ENCODE results near the gene IQSEC2. TPM values are rescaled to one million over a fixed set of nuclear protein-coding genes. Genes with fewer than 3 reads are reported as not detected.
A peak's percentile ranks its signal among the peaks of the same experiment; 100 is the strongest.

IQSEC2 gene
- total and polyA plus RNA-seq, 9 of the 15 experiments (the other 6 are each of a cell fraction or from before 2014, with no cell fraction given): 2.7 to 41.8 (median 20.1) TPM

DNA sequence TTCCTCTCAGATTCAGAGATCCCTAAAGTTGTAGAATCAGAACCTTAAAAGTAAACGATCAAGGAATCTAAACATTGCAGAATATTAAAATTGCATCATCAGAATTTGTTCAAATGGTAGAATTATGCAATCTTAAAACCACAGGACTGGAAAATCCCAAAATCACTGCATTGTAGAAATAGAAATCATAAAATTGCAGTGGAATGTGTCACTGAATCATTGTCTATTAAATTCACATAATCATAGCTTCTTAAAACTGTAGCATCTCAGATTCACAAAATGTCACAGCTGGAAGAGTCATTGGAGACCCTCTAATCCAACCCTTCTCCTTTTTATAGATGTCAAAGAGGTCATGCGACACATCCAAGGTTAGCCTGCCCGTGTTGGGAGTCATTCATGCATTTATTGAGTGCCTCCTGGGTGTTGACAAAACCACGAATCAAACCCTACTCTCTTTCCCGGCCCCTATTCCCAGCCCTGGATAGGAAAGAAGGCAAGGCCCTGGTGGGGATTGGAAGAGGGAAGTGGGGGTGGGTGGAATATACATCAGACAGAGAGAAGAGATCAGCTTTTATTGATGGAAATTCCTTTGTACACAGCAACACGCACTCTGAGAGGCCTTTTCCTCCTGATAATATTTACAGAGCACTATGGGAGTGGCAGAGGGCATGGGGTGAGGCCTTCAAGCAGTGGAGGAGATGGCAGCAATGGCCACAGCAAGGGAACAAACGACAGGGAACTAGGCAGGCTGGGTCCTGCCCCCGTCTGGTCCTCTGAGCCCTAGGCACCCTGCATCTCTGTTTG is 15.4 kb downstream of the IQSEC2 start:
- in situ Hi-C loops (cut with MboI) (no loop called here), intact Hi-C loops (cut with micrococcal nuclease) (no loop called here)
- H3K4me1 ChIP-seq (replicated peaks in 1 of 2; ENCODE audit: control insufficient read depth in 2 of 2, insufficient read depth in 2 of 2, low read length in 2 of 2): peaks cover 40 to 49% of the 10 kb centered on the region in 2 experiments; a peak in 4 of 5 replicates
- no peaks in the 10 kb centered on the region for H4K20me1 ChIP-seq (replicated peaks; ENCODE audit: control insufficient read depth, insufficient read depth, low read length)
- no peaks in the 10 kb centered on the region for H3K9me1 ChIP-seq (ENCODE audit: control insufficient read depth, insufficient read depth, low read length)
- H3K4me2 ChIP-seq (ENCODE audit: insufficient read depth, low read length): peak overlapping the region; percentile 25
- peak overlapping the region; percentile 39; the same call in 1 of the 3 replicates for H3K27ac ChIP-seq (ENCODE audit: extremely low read depth, low read depth, low read length)
- no TSS peak for BruUV-seq (replicated peaks)
- H3K9me3 ChIP-seq (replicated peaks; ENCODE audit: control insufficient read depth, insufficient read depth, low read depth, low read length): no peaks in the 10 kb centered on the region
- peak overlapping the region in 1 of 2 experiments; percentile 77; a peak in 2 of 4 replicates for H3K9ac ChIP-seq (ENCODE audit: insufficient read depth in 1 of 2, low read depth in 2 of 2, low read length in 2 of 2)
- TF ChIP-seq SRF (CRISPR knock-in tag; IDR thresholded peaks at IDR 0.05): no peak
- TF ChIP-seq, protein P1, sequence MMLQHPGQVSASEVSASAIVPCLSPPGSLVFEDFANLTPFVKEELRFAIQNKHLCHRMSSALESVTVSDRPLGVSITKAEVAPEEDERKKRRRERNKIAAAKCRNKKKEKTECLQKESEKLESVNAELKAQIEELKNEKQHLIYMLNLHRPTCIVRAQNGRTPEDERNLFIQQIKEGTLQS (IDR thresholded peaks at IDR 0.05): peak; percentile 69
- TF ChIP-seq, protein P1 (CRISPR knock-in tag; conservative IDR thresholded peaks at IDR 0.05): no peak
- TF ChIP-seq KDM1A (IDR thresholded peaks at IDR 0.05): peak; percentile 26 to 43; a peak in 1 of 4 replicates
- TF ChIP-seq FOSL1 (tag; conservative IDR thresholded peaks at IDR 0.05): no peak
- no peak for TF ChIP-seq SMARCA5 (IDR thresholded peaks at IDR 0.05)
- no peak for TF ChIP-seq CEBPG (CRISPR knock-in tag; IDR thresholded peaks at IDR 0.05)
- peak; percentile 77 to 84 for TF ChIP-seq CEBPG (tag; conservative IDR thresholded peaks at IDR 0.05 in 1 of 2, IDR thresholded peaks at IDR 0.05 in 1 of 2)
- TF ChIP-seq CEBPB (tag; IDR thresholded peaks at IDR 0.05): peak; percentile 65
- no peak for FAIRE-seq
- H2AFZ ChIP-seq (ENCODE audit: low read depth, low read length): peak overlapping the region; percentile 40; the same call in 1 of the 2 replicates
- no peak for ATAC-seq
- 52% methylated on average over 8 of the region's 8 CpGs for WGBS (ENCODE audit: insufficient coverage, low coverage, missing lambda C conversion rate)
- H3K4me3 ChIP-seq: no peak overlapping the region
- ChIA-PET POLR2A (no interaction called here), CTCF (ENCODE audit: low intra/inter-chr PET ratio) (no interaction called here)
- no peaks in the 10 kb centered on the region for H3K27me3 ChIP-seq (ENCODE audit: control insufficient read depth in 2 of 2, insufficient read depth in 2 of 2, low read length in 2 of 2)
- H3K36me3 ChIP-seq (ENCODE audit: control insufficient read depth, insufficient read depth, low read length): peaks cover 2% of the 10 kb centered on the region; the same call in 1 of the 3 replicates
- H3K79me2 ChIP-seq (ENCODE audit: control insufficient read depth, insufficient read depth, low read length): no peaks in the 10 kb centered on the region
- no peak for DNase-seq (ENCODE audit: extremely low read depth in 1 of 4, low spot score in 3 of 4)

Measured in K562 (cell line).